Glutamatergic neuron (in vitro differentiated cells): ENCODE data around the gene PIPOX. TPM values are rescaled to one million over a fixed set of nuclear protein-coding genes. Genes with fewer than 3 reads are reported as not detected.
A peak's percentile ranks its signal among the peaks of the same experiment; 100 is the strongest.

Experiments used
- DNase-seq: peaks from one replicate; pipeline ENCODE4 v3.0.0; 2022
- H3K27ac Mint-ChIP-seq: one replicate; pipeline ENCODE4 v1.8.0; 2020; ENCODE audit warnings: mild to moderate bottlenecking, mixed read lengths, inconsistent platforms; ENCODE audit not compliant: unreplicated experiment
- H3K27me3 Mint-ChIP-seq: one replicate; pipeline ENCODE4 v1.8.0; 2020; ENCODE audit warnings: mild to moderate bottlenecking, moderate library complexity, mixed read lengths, inconsistent platforms; ENCODE audit not compliant: unreplicated experiment
- H3K36me3 Mint-ChIP-seq: one replicate; pipeline ENCODE4 v1.8.0; 2020; ENCODE audit warnings: mild to moderate bottlenecking, mixed read lengths, inconsistent platforms; ENCODE audit not compliant: unreplicated experiment
- H3K4me1 Mint-ChIP-seq: one replicate; pipeline ENCODE4 v1.8.0; 2020; ENCODE audit warnings: mild to moderate bottlenecking, low read depth, mixed read lengths, inconsistent platforms; ENCODE audit not compliant: unreplicated experiment
- H3K4me3 Mint-ChIP-seq: one replicate; pipeline ENCODE4 v1.8.0; 2020; ENCODE audit warnings: mild to moderate bottlenecking, mixed read lengths, inconsistent platforms; ENCODE audit not compliant: unreplicated experiment
- H3K9me3 Mint-ChIP-seq: one replicate; pipeline ENCODE4 v1.8.0; 2020; ENCODE audit warnings: mild to moderate bottlenecking, moderate library complexity, mixed read lengths, inconsistent platforms; ENCODE audit not compliant: unreplicated experiment
- total RNA-seq: library from RNA; stranded (reverse); fragmentation: NEBNext Ultra II Directional; extraction: Animal tissue kit (Norgen Biotek cat#: 25700); gene quantifications from one replicate; pipeline ENCODE4 v1.2.1, GENCODE V29; 2021; ENCODE audit not compliant: unreplicated experiment
- TF ChIP-seq, protein P1 (sequence below): fragments of 200-600 bp; sonication (generic); IDR thresholded peaks from one replicate; pipeline ENCODE4 v1.5.0; 2021; ENCODE audit not compliant: partially characterized antibody, unreplicated experiment

The PIPOX gene
- total RNA-seq, 1 donor from 2014 or later = 1.4 TPM

DNA sequence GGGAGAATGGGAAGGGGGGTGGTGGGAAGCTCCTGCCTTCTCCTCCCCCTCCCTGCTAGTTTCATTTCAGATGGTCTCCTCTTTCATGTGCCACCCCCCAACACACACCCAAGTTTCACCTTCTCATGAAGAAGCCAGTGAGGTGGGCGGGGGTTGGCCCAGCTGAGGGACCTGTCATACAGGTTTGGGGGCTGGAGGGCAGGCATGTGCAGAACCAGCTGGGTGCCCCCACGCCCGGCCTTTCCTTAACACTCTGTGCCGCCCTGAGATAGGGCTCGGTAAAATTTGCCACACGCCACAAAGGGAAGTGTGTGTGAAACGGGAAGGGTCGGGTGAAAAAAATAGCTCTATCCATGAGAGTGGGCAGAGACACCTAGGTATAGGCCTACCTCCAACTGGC is 57.4 kb downstream of the PIPOX start:
- peaks cover 16% of the 10 kb centered on the region for H3K27me3 Mint-ChIP-seq
- TF ChIP-seq, protein P1, sequence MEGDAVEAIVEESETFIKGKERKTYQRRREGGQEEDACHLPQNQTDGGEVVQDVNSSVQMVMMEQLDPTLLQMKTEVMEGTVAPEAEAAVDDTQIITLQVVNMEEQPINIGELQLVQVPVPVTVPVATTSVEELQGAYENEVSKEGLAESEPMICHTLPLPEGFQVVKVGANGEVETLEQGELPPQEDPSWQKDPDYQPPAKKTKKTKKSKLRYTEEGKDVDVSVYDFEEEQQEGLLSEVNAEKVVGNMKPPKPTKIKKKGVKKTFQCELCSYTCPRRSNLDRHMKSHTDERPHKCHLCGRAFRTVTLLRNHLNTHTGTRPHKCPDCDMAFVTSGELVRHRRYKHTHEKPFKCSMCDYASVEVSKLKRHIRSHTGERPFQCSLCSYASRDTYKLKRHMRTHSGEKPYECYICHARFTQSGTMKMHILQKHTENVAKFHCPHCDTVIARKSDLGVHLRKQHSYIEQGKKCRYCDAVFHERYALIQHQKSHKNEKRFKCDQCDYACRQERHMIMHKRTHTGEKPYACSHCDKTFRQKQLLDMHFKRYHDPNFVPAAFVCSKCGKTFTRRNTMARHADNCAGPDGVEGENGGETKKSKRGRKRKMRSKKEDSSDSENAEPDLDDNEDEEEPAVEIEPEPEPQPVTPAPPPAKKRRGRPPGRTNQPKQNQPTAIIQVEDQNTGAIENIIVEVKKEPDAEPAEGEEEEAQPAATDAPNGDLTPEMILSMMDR = no peak
- peaks cover 10% of the 10 kb centered on the region for H3K36me3 Mint-ChIP-seq
- DNase-seq = no peak
- H3K4me3 Mint-ChIP-seq = no peak overlapping the region
- peaks cover 10% of the 10 kb centered on the region for H3K4me1 Mint-ChIP-seq
- peaks cover 6% of the 10 kb centered on the region for H3K9me3 Mint-ChIP-seq
- H3K27ac Mint-ChIP-seq = no peak overlapping the region

DNA sequence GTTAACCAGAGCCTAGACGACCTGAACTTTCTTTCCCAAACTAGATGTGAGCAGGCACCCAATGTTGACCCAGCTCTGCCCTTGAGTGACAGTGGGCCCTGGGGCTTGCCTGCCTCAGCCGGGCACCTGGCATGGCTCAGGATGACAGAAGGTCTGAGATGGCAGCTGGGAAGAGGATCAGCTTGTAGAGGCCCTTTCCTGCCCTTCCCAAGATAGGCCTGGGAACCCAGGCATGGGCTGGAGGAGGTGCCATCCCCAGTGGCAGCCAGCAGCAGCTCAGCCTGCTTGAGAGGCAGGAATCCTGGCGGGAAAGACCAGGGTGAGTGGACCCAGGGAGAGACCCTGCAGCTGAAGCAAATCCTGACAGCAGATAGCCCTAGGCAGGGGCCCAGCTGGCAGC is 59.1 kb downstream of the PIPOX start:
- Mint-ChIP-seq H3K4me1 (peaks cover 9% of the 10 kb centered on the region), H3K27me3 (peaks cover 13% of the 10 kb centered on the region), H3K27ac (peak overlapping the region; percentile 79), H3K9me3 (peaks cover 8% of the 10 kb centered on the region), H3K36me3 (peaks cover 17% of the 10 kb centered on the region), H3K4me3 (peak overlapping the region; percentile 61)
- TF ChIP-seq, protein P1 = no peak
- no peak for DNase-seq

GRCh38 chr17:29102741-29103181 is 59.8 kb downstream of the PIPOX start:
- TF ChIP-seq, protein P1 = no peak
- Mint-ChIP-seq H3K27me3 (peaks cover 14% of the 10 kb centered on the region), H3K4me1 (peaks cover 10% of the 10 kb centered on the region), H3K9me3 (peaks cover 5% of the 10 kb centered on the region), H3K36me3 (peaks cover 17% of the 10 kb centered on the region), H3K27ac (peak overlapping the region; percentile 79), H3K4me3 (peak overlapping the region; percentile 61)
- DNase-seq = no peak

GRCh38 chr17:29103341-29103740 is 60.4 kb downstream of the PIPOX start:
- peaks cover 10% of the 10 kb centered on the region for H3K4me1 Mint-ChIP-seq
- peaks cover 14% of the 10 kb centered on the region for H3K27me3 Mint-ChIP-seq
- no peak overlapping the region for H3K4me3 Mint-ChIP-seq
- H3K36me3 Mint-ChIP-seq = peaks cover 17% of the 10 kb centered on the region
- DNase-seq = no peak
- TF ChIP-seq, protein P1 = no peak
- no peak overlapping the region for H3K27ac Mint-ChIP-seq
- peaks cover 7% of the 10 kb centered on the region for H3K9me3 Mint-ChIP-seq

Other genes starting within 250 kb of the PIPOX start
- 44.0 TPM for gene FAM222B, start 200.4 kb upstream of the PIPOX start, total RNA-seq
- 53.3 TPM for gene ERAL1, start 188.1 kb upstream of the PIPOX start, total RNA-seq
- 143 TPM for gene FLOT2, start 145.4 kb upstream of the PIPOX start, total RNA-seq
- 17.0 TPM for gene DHRS13, start 140.1 kb upstream of the PIPOX start, total RNA-seq
- 59.8 TPM for gene PHF12, start 91.6 kb upstream of the PIPOX start, total RNA-seq
- 6.7 TPM for gene SEZ6, start 37.1 kb upstream of the PIPOX start, total RNA-seq
- gene MYO18A, start 137.3 kb downstream of the PIPOX start, total RNA-seq = 465 TPM
- gene CRYBA1, start 203.7 kb downstream of the PIPOX start, total RNA-seq = 2.7 TPM